ENCODE measurements around the gene P2RX4. TPM values are rescaled to one million over a fixed set of nuclear protein-coding genes. Genes with fewer than 3 reads are reported as not detected.
"Not testable (repeated sequence)": the region's sequence is repeated elsewhere in the genome, so short reads cannot be mapped to it uniquely, and the experiment has no call there.

The P2RX4 gene
- total RNA-seq, 1 experiment from 2014 or later: 16.6 TPM

GRCh38 chr12:121239351-121240061 is 29.6 kb downstream of the P2RX4 start:
- DNase-seq (ENCODE audit: extremely low read depth, low read depth): no peak

DNA sequence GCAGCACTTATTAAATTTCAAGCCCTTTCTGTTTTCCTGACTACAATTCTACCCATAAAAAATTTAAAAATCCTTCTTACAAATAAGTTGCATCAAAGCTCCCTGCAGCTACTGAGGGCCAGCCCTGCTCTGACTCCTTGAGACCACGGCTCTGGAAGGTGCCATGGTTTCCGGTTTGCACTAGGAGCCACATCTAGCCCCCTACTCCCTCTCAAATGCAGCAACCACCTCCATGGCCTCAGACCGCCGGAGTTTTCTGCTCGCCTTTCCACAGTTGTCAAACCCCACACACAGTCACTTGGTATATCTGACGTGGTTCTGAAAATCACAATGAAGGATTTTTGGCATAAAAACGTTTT is 30.1 kb downstream of the P2RX4 start:
- no peak for DNase-seq (ENCODE audit: extremely low read depth, low read depth)

- no peak for DNase-seq (ENCODE audit: extremely low read depth, low read depth)
Measured at GRCh38 chr12:121240484-121241101, 30.7 kb downstream of the P2RX4 start.

DNA sequence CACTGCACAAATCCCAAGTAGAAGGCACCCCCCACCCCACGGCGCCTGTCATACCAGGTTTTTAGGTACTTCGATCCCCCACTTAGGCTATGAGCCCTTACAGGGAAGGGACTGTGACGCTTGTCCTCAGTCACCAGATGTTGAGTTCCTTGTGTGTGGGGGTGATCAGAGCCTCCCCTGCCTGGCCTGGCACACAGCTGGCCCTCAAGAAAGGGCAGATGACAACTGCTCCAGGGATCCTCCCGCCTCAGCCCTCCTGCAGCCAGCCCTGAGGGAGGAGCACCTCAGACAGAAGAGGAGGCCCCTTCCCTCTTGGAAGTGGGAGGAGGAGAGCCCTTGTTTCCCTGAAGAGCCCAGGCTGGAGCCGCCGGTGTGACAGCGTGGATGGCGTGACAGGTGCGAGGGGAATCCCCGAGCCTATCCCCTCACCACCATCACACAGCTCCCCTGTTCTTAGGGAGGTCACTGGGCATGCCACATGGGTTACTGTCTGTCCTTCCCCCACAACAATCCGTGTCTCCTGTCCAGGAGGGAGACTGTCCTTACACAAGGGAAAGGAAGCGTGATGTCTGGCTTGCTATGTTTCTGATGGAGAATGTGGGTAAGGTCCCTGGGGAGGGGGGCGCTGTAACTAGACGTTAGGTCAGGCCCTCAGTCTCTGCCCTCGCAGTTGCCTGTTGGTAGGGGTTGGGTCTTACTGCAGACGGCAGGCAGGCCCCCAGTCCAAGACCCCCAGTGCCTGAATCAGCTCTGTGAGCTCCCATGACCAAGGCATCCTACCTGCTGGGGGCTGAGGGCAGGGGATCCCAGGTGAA is 31.4 kb downstream of the P2RX4 start:
- no peak for DNase-seq (ENCODE audit: extremely low read depth, low read depth)

DNA sequence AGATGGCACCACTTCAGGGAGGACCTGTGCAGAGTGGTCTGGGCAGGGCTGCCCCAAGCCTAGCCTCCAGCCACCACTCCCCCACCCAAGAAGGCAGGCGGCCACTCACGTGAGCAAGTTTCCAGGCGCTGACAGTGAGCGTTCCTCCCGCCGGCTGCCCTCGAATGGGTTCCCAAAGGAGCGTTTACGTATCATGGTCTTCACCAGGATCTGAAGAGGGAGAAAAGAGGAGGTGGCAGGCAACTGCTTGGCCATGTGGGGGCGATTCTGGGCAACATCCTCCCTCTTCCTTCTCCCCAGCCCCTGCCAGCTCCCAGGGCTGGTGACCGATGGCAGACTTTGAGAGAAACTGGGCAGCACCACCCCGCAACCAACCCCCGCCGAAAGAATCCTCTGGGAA is 35.1 kb downstream of the P2RX4 start:
- no peak for DNase-seq (ENCODE audit: extremely low read depth, low read depth)

DNA sequence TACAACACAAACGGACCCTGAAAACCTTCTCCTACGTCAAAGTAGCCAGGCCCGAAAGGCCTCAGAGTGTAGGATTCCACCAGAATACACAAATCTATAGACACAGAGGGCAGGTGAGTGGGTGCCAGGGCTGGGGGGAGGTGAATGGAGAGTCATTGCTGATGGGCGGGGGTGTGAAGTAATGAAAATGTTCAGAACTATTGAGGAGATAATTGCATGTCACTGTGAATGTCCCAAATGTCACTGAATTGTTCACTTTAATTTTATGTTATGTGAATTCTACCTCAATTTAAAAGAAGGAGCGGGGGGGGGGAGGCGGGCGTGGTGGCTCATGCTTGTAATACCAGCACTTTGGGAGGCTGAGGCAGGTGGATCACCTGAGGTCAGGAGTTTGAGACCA is 36.0 kb downstream of the P2RX4 start:
- DNase-seq (ENCODE audit: extremely low read depth, low read depth): no peak

- DNase-seq (ENCODE audit: extremely low read depth, low read depth): no peak
Measured at GRCh38 chr12:121246893-121247557, 37.1 kb downstream of the P2RX4 start.

DNA sequence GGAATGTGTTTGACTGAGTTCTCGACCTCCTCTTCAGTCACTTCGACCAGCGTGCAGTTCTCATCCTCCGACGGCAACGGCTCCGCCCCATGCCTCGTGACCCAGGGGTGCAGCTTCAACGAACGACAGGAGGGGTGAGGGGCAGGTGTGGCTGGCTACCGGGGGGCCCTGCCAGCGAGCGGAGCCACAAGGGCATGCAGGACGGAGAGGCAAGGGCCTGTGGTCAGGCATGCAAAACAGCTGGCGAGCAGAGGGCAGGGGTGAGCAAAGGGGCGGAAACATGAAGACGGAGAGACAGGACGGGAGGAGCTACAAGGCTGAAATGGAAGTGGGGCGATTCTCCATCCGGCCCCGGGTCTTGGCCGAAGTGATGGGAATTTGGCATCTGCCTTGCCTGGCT is 38.7 kb downstream of the P2RX4 start:
- no peak for DNase-seq (ENCODE audit: extremely low read depth, low read depth)

DNA sequence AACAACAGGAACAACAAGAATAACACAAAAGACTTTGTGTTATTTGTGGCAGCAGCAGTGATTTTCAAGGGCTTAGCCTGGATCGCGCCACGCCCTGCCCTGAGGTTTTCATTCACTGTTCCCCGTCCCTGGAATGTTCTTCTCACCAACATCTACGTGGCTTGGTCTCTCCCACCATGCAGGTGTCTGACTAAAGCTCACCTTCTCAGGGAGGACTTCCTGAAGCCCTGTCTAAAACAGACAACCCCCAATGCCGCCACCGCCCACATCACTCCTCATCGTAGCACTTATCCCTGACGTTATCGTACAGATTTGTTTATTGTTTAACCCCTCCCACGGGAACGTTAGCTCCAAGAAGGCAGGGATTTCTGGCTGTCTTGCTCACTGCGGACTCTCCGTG is 40.4 kb downstream of the P2RX4 start:
- no peak for DNase-seq (ENCODE audit: extremely low read depth, low read depth)

- no peak for DNase-seq (ENCODE audit: extremely low read depth, low read depth)
Measured at GRCh38 chr12:121251838-121252237, 41.9 kb downstream of the P2RX4 start.

DNA sequence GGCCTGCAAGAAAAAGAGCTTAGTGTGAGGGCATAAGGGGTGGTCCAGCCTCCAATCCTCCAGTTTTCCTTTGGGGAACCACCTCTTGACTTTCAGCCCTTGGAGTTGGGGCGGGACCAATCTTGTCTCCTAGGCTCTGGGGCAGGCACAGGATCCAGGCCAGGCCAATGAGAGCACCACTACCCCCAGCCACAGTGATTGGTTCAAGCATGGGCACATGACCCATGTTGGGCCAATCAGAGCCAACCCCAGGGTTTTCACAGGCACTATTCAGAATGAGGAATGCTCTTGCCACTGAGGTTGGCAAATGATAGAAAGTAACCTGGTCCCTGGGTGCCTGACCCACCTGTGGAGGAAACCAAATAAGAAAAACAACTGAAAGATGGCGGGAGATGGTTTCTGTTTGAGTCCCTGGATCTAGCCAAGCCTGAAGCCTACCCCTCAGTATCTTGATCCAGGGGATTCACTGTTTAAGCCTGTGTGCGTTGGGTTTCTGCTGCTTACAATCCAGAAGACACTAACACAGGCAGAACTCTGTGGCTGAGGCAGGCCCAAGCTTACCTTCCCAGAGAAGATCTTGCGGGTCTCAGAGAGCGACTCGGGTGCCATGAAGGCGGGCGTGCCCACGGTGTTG is 42.9 kb downstream of the P2RX4 start:
- DNase-seq (ENCODE audit: extremely low read depth, low read depth): no peak

DNA sequence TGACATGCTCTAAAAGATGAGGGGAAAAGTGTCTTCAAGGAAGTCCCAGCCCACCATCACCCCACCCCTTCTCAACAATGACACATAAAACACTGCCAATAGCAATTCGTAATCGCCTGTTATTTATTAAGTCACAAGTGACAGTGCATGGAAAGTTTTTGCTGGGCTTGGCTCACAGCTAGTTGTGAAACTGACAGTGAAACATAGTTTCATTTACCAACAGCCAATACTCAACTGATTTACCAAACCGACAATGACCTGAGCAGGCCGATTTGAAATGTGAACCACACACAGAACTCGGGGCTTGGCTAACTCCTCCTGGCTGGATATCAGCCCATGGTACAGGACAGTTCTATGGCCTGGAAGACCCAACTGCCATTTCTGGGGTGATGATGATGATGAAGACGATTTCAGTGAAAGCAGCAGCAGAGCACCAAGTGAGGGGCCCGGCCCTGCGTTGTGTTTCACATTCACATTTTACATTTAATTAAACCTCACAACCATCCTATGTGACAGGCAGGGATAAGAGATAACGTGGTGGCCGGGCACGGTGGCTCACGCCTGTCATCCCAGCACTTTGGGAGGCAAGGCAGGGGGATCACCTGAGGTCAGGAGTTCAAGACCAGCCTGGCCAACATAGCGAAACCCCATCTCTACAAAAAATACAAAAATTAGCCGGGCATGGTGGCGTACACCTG is 43.9 kb downstream of the P2RX4 start:
- no peak for DNase-seq (ENCODE audit: extremely low read depth, low read depth)

DNA sequence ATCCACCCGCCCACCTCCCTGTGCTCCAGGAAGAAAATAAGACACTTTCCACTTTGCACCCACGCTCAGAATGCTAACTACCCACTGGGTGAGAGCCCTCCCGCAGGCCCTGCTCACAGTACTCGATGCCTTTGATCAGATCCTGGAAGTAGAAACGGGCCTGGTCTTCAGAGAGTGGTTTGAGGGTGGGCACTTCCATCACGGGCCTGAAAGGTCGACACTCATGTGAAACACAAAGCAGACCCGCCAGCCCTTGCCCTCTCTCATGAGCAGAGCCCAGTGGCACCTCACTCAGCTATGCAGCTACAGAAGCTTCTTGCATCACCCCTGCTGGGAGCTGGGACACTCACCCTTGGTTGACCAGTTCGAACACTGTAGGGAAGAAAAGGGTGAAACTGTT is 45.5 kb downstream of the P2RX4 start:
- no peak for DNase-seq (ENCODE audit: extremely low read depth, low read depth)

DNA sequence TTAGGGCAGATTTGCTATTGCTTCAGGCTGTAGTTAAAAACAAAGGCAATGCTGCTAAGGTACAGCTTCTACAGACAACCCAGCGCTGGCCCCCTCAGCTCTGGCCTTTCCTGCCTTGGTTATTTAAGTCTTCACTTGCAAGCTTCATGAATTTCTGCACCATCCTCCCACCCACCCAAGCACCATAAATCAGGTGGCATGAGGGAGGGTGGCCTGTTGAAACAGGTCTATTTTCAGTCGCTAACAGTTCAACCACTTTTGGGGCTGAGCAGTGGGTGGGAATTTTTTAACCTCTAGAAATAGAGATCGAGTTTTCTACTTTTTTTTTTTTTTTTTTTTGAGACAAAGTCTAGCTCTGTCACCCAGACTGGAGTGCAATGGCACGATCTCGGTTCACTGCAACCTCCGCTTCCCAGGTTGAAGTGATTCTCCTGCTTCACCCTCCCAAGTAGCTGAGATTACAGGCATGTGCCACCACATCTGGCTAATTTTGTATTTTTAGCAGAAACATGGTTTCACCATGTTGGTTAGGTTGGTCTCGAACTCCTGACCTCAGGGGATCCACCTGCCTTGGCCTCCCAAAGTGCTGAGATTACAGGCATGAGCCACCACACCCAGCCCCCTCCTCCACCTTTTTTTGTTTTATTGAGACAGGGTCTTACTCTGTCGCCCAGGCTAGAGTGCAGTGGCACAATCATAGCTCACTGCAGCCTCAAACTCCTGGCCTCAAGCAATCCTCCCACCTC is 47.9 kb downstream of the P2RX4 start:
- DNase-seq (ENCODE audit: extremely low read depth, low read depth): not testable (repeated sequence)

DNA sequence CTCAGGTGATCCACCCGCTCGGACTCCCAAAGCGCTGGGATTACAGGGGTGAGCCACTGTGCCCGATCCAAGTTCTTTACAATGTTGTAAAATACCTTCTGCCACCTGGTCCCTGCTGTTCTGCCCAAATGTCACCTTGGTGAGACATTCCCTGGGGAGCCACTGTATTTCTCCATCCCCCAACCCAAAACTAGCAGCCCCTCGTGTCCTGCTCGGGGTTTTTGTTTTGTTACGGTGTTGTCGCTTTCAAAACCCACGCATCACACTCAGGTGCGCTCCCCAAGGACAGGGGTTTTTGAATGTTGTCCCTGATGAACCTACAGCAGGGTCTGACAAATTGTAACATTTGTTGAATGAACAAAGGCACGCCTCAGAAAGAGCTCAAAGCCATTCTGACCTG is 49.1 kb downstream of the P2RX4 start:
- no peak for DNase-seq (ENCODE audit: extremely low read depth, low read depth)

- no peak for DNase-seq (ENCODE audit: extremely low read depth, low read depth)
Measured at GRCh38 chr12:121260091-121260490, 50.2 kb downstream of the P2RX4 start.

DNA sequence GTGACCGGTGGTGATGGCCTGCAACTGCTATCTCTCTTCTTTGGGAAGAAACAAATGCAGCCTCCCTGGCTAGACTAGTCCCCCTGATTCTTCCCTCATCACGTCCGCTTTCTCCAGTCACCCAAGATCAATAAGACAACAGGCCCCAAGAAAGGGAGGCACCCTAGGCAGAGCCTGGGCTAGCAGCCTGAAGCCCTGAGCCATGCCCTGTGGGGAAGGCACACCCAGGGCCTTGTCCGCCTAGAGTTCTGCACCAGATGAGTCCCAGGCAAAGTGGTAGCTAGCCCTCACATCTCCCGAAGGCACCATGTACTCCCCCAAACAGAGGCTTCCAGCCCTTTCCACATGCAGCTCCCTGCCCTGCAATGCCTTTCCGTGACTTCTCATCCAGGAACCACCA is 51.5 kb downstream of the P2RX4 start:
- DNase-seq (ENCODE audit: extremely low read depth, low read depth): no peak

- no peak for DNase-seq (ENCODE audit: extremely low read depth, low read depth)
Measured at GRCh38 chr12:121263206-121263935, 53.4 kb downstream of the P2RX4 start.

DNA sequence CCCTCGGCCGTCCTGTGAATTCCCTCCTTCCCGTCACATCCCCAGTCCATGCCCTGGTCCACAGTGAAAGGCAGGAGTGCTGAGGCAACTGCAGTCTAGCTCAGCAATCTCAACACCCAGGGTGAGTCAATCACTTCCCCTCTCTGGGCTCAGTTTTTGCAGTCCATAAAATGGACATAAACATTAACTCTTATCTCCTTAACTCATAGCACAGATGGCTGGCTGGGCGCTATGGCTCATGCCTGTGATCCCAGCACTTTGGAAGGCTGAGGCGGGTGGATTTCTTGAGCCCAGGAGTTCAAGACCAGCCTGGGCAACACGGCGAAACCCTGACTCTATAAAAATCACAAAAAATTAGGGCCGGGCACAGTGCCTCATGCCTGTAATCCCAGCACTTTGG is 54.2 kb downstream of the P2RX4 start:
- DNase-seq (ENCODE audit: extremely low read depth, low read depth): no peak

Data from NCI-H460 (cell line).